ENCODE results near the gene MICU1.

GRCh38 chr10:72367301-72367960 lies 258.4 kb downstream of the MICU1 start:
- TF ChIP-seq, protein P1, sequence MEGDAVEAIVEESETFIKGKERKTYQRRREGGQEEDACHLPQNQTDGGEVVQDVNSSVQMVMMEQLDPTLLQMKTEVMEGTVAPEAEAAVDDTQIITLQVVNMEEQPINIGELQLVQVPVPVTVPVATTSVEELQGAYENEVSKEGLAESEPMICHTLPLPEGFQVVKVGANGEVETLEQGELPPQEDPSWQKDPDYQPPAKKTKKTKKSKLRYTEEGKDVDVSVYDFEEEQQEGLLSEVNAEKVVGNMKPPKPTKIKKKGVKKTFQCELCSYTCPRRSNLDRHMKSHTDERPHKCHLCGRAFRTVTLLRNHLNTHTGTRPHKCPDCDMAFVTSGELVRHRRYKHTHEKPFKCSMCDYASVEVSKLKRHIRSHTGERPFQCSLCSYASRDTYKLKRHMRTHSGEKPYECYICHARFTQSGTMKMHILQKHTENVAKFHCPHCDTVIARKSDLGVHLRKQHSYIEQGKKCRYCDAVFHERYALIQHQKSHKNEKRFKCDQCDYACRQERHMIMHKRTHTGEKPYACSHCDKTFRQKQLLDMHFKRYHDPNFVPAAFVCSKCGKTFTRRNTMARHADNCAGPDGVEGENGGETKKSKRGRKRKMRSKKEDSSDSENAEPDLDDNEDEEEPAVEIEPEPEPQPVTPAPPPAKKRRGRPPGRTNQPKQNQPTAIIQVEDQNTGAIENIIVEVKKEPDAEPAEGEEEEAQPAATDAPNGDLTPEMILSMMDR (IDR thresholded peaks at IDR 0.05; ENCODE audit: low read depth, low read length, poor library complexity, severe bottlenecking) = no peak
- no peak for TF ChIP-seq EZH2phosphoT487 (IDR thresholded peaks at IDR 0.05; ENCODE audit: borderline replicate concordance, low read length)
